Neural progenitor cell (in vitro differentiated cells): ENCODE data around the gene NEUROG1. TPM values are rescaled to one million over a fixed set of nuclear protein-coding genes. Genes with fewer than 3 reads are reported as not detected.

Source experiments
- DNase-seq: peaks from one replicate; pipeline ENCODE4 v3.0.0-alpha.2; 2016; ENCODE audit warnings: low spot score
- H2AFZ ChIP-seq: fragments of 200-600 bp; sonication (generic); replicated peaks from 2 replicates; pipeline ENCODE4 v1.6.1; 2016; ENCODE audit warnings: antibody characterized with exemption
- H3F3A ChIP-seq: fragments of 200-600 bp; sonication (generic); 2 replicates; pipeline ENCODE4 v1.6.1; 2016; ENCODE audit warnings: antibody characterized with exemption, low read depth
- H3K27ac ChIP-seq: fragments of 200-600 bp; sonication (generic); 2 replicates; pipeline ENCODE4 v1.5.1; 2016; ENCODE audit warnings: mild to moderate bottlenecking
- H3K27me3 ChIP-seq: fragments of 200-600 bp; sonication (generic); 2 replicates; pipeline ENCODE4 v1.6.1; 2016; ENCODE audit warnings: mild to moderate bottlenecking, moderate library complexity
- H3K36me3 ChIP-seq: fragments of 200-600 bp; sonication (generic); 2 replicates; pipeline ENCODE4 v1.5.1; 2016
- H3K4me1 ChIP-seq: fragments of 200-600 bp; sonication (generic); 2 replicates; pipeline ENCODE4 v1.6.1; 2016; ENCODE audit warnings: mixed run types
- H3K4me2 ChIP-seq: fragments of 200-600 bp; sonication (generic); 2 replicates; pipeline ENCODE4 v1.6.1; 2016
- H3K4me3 ChIP-seq: fragments of 200-600 bp; sonication (generic); 2 replicates; pipeline ENCODE4 v1.5.1; 2016
- H3K79me2 ChIP-seq: fragments of 200-600 bp; sonication (generic); 2 replicates; pipeline ENCODE4 v1.6.1; 2016; ENCODE audit warnings: low read depth
- H3K9ac ChIP-seq: fragments of 200-600 bp; sonication (generic); 2 replicates; pipeline ENCODE4 v1.6.1; 2016
- H3K9me3 ChIP-seq: fragments of 200-600 bp; sonication (generic); 2 replicates; pipeline ENCODE4 v1.5.1; 2016; ENCODE audit warnings: low read depth
- H4K20me1 ChIP-seq: fragments of 200-600 bp; sonication (generic); 2 replicates; pipeline ENCODE4 v1.6.1; 2016; ENCODE audit warnings: low read depth
- H3K27ac Mint-ChIP-seq: 3 replicates; pipeline ENCODE4 v1.8.0; 2021; ENCODE audit warnings: mixed read lengths
- H3K27me3 Mint-ChIP-seq: 2 replicates; pipeline ENCODE4 v1.8.0; 2022; ENCODE audit warnings: low read depth, mild to moderate bottlenecking, inconsistent platforms, moderate library complexity, mixed read lengths; ENCODE audit not compliant: insufficient read depth
- H3K36me3 Mint-ChIP-seq: 3 replicates; pipeline ENCODE4 v1.8.0; 2021; ENCODE audit warnings: mixed read lengths
- H3K4me1 Mint-ChIP-seq: 3 replicates; pipeline ENCODE4 v1.8.0; 2021; ENCODE audit warnings: mixed read lengths
- H3K4me3 Mint-ChIP-seq: 3 replicates; pipeline ENCODE4 v1.8.0; 2021; ENCODE audit warnings: mild to moderate bottlenecking, moderate library complexity, mixed read lengths
- H3K9me3 Mint-ChIP-seq: 3 replicates; pipeline ENCODE4 v1.8.0; 2020; ENCODE audit warnings: mixed read lengths
- CTCF ChIP-seq: fragments of 200-600 bp; sonication (generic); IDR thresholded peaks from 2 replicates; pipeline ENCODE4 v1.5.1; 2017; ENCODE audit warnings: antibody characterized with exemption, mild to moderate bottlenecking
- EZH2 ChIP-seq: fragments of 200-600 bp; sonication (generic); IDR thresholded peaks from 2 replicates; pipeline ENCODE4 v1.6.1; 2017; ENCODE audit warnings: antibody characterized with exemption, mild to moderate bottlenecking, moderate library complexity
- EZH2phosphoT487 ChIP-seq: fragments of 200-600 bp; sonication (generic); IDR thresholded peaks from 2 replicates; pipeline ENCODE4 v1.6.1; 2017; ENCODE audit warnings: antibody characterized with exemption
- total RNA-seq: library from RNA; depleted of rRNA; stranded (reverse); fragments of >200 nt; gene quantifications from 2 replicates; pipeline ENCODE4 v1.2.3, GENCODE V29; 2015; ENCODE audit warnings: low replicate concordance

NEUROG1 gene
- not detected in 2 replicates for total RNA-seq

- Histone ChIP-seq H3K36me3 (no peaks in the 10 kb centered on the region), H3K9ac (no peak within 1 kb of the TSS), H3K4me1 (peaks cover 16% of the 10 kb centered on the region), H3K4me2 (peak within 1 kb of the TSS; percentile 51), H3K79me2 (no peaks in the 10 kb centered on the region), H3F3A (peaks cover 28% of the 10 kb centered on the region), H4K20me1 (peaks cover 82% of the 10 kb centered on the region), H2AFZ (no peak within 1 kb of the TSS), H3K27me3 (peaks cover 100% of the 10 kb centered on the region), H3K4me3 (peak within 1 kb of the TSS; percentile 1), H3K27ac (no peak within 1 kb of the TSS), H3K9me3 (no peaks in the 10 kb centered on the region)
- peaks cover 88% of the 10 kb centered on the region for H3K27me3 Mint-ChIP-seq
- H3K27ac Mint-ChIP-seq, result no peak within 1 kb of the TSS
- H3K9me3 Mint-ChIP-seq, result peaks cover 23% of the 10 kb centered on the region
- peak; percentile 96 for DNase-seq
- peak; percentile 79 for TF ChIP-seq EZH2
- TF ChIP-seq EZH2phosphoT487, result peak; percentile 90
- TF ChIP-seq CTCF, result no peak
- H3K36me3 Mint-ChIP-seq, result peaks cover 2% of the 10 kb centered on the region
- H3K4me1 Mint-ChIP-seq, result peaks cover 40% of the 10 kb centered on the region
- peak within 1 kb of the TSS; percentile 79 for H3K4me3 Mint-ChIP-seq
Observed at GRCh38 chr5:135535820-135536801, at the start of gene NEUROG1. Gene NEUROG1, minus strand, starts transcription at chr5:135535964. Its CDS starts 274 bp downstream, at chr5:135535690.

- H3F3A ChIP-seq, result no peaks in the 10 kb centered on the region
- no peaks in the 10 kb centered on the region for H3K9me3 Mint-ChIP-seq
- no peak for TF ChIP-seq EZH2phosphoT487
- TF ChIP-seq CTCF, result no peak
- no peak for TF ChIP-seq EZH2
Observed at GRCh38 chr5:135584918-135585317, 49.2 kb upstream of the NEUROG1 start.

GRCh38 chr5:135584276-135584675 lies 48.5 kb upstream of the NEUROG1 start:
- no peak overlapping the region for H3K4me2 ChIP-seq
- H3K9me3 ChIP-seq, result no peaks in the 10 kb centered on the region
- no peak overlapping the region for H3K4me3 ChIP-seq
- no peaks in the 10 kb centered on the region for H3K79me2 ChIP-seq
- DNase-seq, result no peak
- H4K20me1 ChIP-seq, result peaks cover 4% of the 10 kb centered on the region
- peaks cover 20% of the 10 kb centered on the region for H3K4me1 ChIP-seq
- no peak overlapping the region for H3K27ac Mint-ChIP-seq
- H3K4me1 Mint-ChIP-seq, result peaks cover 9% of the 10 kb centered on the region
- no peak overlapping the region for H3K9ac ChIP-seq
- TF ChIP-seq EZH2, result no peak
- no peak for TF ChIP-seq EZH2phosphoT487
- H3K36me3 ChIP-seq, result no peaks in the 10 kb centered on the region
- no peaks in the 10 kb centered on the region for H3F3A ChIP-seq
- H3K27me3 ChIP-seq, result peaks cover 32% of the 10 kb centered on the region
- peaks cover 21% of the 10 kb centered on the region for H3K27me3 Mint-ChIP-seq
- no peaks in the 10 kb centered on the region for H3K36me3 Mint-ChIP-seq
- no peak overlapping the region for H3K27ac ChIP-seq
- H2AFZ ChIP-seq, result no peak overlapping the region
- H3K9me3 Mint-ChIP-seq, result no peaks in the 10 kb centered on the region
- no peak overlapping the region for H3K4me3 Mint-ChIP-seq

More at GRCh38 chr5:135584918-135585317, 49.2 kb upstream of the NEUROG1 start:
- no peak overlapping the region for H3K4me3 Mint-ChIP-seq
- Histone ChIP-seq H3K9ac (no peak overlapping the region), H3K27me3 (peaks cover 25% of the 10 kb centered on the region), H3K36me3 (no peaks in the 10 kb centered on the region), H3K9me3 (no peaks in the 10 kb centered on the region), H3K4me1 (peaks cover 17% of the 10 kb centered on the region), H3K4me3 (no peak overlapping the region), H3K27ac (no peak overlapping the region), H3K4me2 (no peak overlapping the region), H3K79me2 (no peaks in the 10 kb centered on the region), H4K20me1 (no peaks in the 10 kb centered on the region), H2AFZ (no peak overlapping the region)
- no peak overlapping the region for H3K27ac Mint-ChIP-seq
- H3K4me1 Mint-ChIP-seq, result peaks cover 3% of the 10 kb centered on the region
- DNase-seq, result no peak
- H3K36me3 Mint-ChIP-seq, result no peaks in the 10 kb centered on the region
- peaks cover 17% of the 10 kb centered on the region for H3K27me3 Mint-ChIP-seq
